D721Med (cell line): Measurements from ENCODE around the gene MRPS33.

Experiments
- DNase-seq: peaks from one replicate; pipeline ENCODE4 v3.0.0; 2011; ENCODE audit warnings: low spot score; ENCODE audit not compliant: insufficient read length
- FAIRE-seq: peaks from 2 replicates; lab custom pipeline; 2011; peaks lifted over from hg19 to GRCh38; lab: Jason Lieb, UNC
- CTCF ChIP-seq: IDR thresholded peaks from 2 replicates; pipeline ENCODE4 v1.5.1; 2012; ENCODE audit warnings: mild to moderate bottlenecking, control low read depth; ENCODE audit not compliant: insufficient read depth; ENCODE audit errors: missing control alignments

MRPS33 gene

DNA sequence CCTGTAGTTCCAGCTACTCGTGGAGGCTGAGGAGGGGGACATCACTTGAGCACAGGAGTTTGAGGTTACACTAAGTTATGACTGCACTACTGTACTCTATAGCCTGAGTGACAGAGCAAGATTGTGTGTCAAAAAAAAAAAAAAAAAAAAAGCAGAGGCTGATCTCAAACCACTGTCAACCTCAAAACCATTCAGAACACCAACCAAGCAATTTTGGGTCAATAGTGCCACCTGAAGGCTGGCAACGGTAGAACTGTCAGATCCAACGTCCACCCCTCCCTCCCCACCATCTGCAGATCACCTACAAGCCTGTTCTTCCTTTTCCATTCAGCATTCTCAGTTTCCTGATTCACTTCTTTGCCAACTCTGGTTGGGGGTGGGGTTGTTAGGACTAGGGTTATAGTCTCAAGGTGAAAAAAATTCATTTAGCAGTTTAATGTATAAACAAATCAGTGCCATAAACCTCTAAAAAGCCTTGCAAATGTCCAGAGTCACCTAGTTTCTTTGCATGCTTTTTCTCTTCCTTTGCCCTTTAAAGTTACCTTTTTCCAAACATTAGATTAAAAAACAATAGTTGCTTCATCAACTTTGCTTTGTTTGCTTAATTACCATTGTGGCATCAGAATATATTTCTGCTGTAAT, 2.6 kb downstream of the MRPS33 start:
- peak; percentile 67 for TF ChIP-seq CTCF
- FAIRE-seq: peak; percentile 6
- no peak for DNase-seq

DNA sequence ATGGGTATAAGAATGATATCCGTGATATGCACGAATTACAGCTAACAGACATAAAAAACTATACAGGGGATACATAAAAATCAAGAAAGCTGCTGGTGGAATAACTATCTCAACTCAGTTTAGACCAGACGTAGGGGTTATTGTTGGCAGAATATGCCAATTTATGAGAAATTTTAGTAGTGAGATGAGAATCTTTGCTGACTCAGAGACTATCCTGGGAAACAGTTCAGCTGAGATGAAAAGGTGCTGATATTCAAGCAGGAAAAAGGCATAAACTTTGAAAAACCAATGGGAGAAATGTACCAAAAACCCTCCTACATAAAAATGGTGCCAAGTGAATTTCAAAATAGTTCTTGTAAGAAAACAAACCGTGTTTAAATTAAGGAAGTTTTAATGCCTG, 3.3 kb downstream of the MRPS33 start:
- no peak for TF ChIP-seq CTCF
- DNase-seq: no peak
- FAIRE-seq: no peak

- TF ChIP-seq CTCF: no peak
- FAIRE-seq (no peak), DNase-seq (no peak)
Observed at GRCh38 chr7:141003172-141004065, 11.3 kb downstream of the MRPS33 start.

- DNase-seq (no peak), FAIRE-seq (no peak)
- TF ChIP-seq CTCF: no peak
Observed at GRCh38 chr7:141001546-141001945, 13.2 kb downstream of the MRPS33 start.

GRCh38 chr7:141001122-141001521, 13.6 kb downstream of the MRPS33 start:
- no peak for TF ChIP-seq CTCF
- FAIRE-seq (no peak), DNase-seq (no peak)

GRCh38 chr7:140998715-140999114, 16.0 kb downstream of the MRPS33 start:
- DNase-seq (no peak), FAIRE-seq (no peak)
- no peak for TF ChIP-seq CTCF

DNA sequence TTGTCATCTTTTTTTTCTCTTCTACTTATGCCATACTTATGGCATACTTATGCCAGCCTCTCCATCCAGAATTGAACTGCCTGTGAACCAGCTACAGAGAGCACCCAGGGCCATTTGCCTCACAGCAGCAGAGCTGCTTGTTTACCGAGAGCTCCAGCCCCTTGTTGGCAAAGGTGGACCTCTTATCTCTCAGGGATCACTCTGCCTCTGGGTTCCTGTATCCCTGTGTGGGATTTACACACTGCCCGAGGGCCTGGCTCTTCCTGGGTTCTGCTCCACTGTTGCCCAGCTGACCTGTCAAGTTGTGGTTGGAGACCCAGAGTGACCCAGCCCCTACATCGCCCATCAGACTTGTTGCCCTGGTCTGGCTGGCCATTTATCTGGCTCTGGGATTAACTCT, 22.3 kb downstream of the MRPS33 start:
- DNase-seq (no peak), FAIRE-seq (no peak)
- no peak for TF ChIP-seq CTCF
